GM18511 (cell line): Measurements from ENCODE around the gene CEBPA.
"Not testable (repeated sequence)": the region's sequence is repeated elsewhere in the genome, so short reads cannot be mapped to it uniquely, and the experiment has no call there.

Source experiments
- ATAC-seq: cut with Tn5 transposase; IDR thresholded peaks from one replicate; pipeline ENCODE4 v1.9.1; 2021; ENCODE audit warnings: mild to moderate bottlenecking, moderate library complexity; ENCODE audit not compliant: unreplicated experiment

Gene CEBPA

GRCh38 chr19:33301144-33301899, 1.0 kb downstream of the CEBPA start:
- no peak for ATAC-seq

GRCh38 chr19:33300894-33301143, 1.5 kb downstream of the CEBPA start:
- no peak for ATAC-seq

- ATAC-seq, result no peak
Observed at GRCh38 chr19:33300009-33300893, 2.1 kb downstream of the CEBPA start.

GRCh38 chr19:33299051-33299688, 3.2 kb downstream of the CEBPA start:
- ATAC-seq, result no peak

- ATAC-seq, result no peak
Observed at GRCh38 chr19:33298146-33298911, 4.0 kb downstream of the CEBPA start.

- no peak for ATAC-seq
Observed at GRCh38 chr19:33297401-33298145, 4.8 kb downstream of the CEBPA start.

- no peak for ATAC-seq
Observed at GRCh38 chr19:33296488-33296971, 5.8 kb downstream of the CEBPA start.

- no peak for ATAC-seq
Observed at GRCh38 chr19:33295621-33296487, 6.5 kb downstream of the CEBPA start.

GRCh38 chr19:33295046-33295445, 7.3 kb downstream of the CEBPA start:
- ATAC-seq, result not testable (repeated sequence)

GRCh38 chr19:33294058-33294798, 8.1 kb downstream of the CEBPA start:
- ATAC-seq, result no peak

- no peak for ATAC-seq
Observed at GRCh38 chr19:33293255-33294057, 8.9 kb downstream of the CEBPA start.

GRCh38 chr19:33292595-33293254, 9.6 kb downstream of the CEBPA start:
- ATAC-seq, result no peak

- no peak for ATAC-seq
Observed at GRCh38 chr19:33291623-33292534, 10.5 kb downstream of the CEBPA start.

GRCh38 chr19:33290956-33291622, 11.2 kb downstream of the CEBPA start:
- ATAC-seq, result no peak

- no peak for ATAC-seq
Observed at GRCh38 chr19:33290082-33290815, 12.1 kb downstream of the CEBPA start.
